Adipose tissue (tissue), 3 donors: ENCODE measurements around the gene MEN1. TPM values are rescaled to one million over a fixed set of nuclear protein-coding genes. Genes with fewer than 3 reads are reported as not detected.

Experiments
- H3K27ac ChIP-seq: one replicate; pipeline ENCODE4 v1.5.1; 2013; ENCODE audit warnings: low read depth, low read length
- WGBS, 3 donors: extraction: QIAGEN DNeasy Blood & Tissue Kit; methylation state at CpG; one replicate each; pipeline ENCODE4 v1.1.7; 2013; 5-methylcytosine and 5-hydroxymethylcytosine counted together
- polyA plus RNA-seq, 3 donors: library from polyadenylated mRNA; stranded (reverse); fragments of 200-250 nt; gene quantifications; one replicate each; pipeline ENCODE4 v1.2.3, GENCODE V29; 2013
- donor health status: healthy with polysubstance abuse.
- donor health status: Bipolar disorder and iron deficiency.
- donor health status: healthy.

The MEN1 gene
- polyA plus RNA-seq, 3 donors = 13.9 to 15.7 (median 14.6) TPM

DNA sequence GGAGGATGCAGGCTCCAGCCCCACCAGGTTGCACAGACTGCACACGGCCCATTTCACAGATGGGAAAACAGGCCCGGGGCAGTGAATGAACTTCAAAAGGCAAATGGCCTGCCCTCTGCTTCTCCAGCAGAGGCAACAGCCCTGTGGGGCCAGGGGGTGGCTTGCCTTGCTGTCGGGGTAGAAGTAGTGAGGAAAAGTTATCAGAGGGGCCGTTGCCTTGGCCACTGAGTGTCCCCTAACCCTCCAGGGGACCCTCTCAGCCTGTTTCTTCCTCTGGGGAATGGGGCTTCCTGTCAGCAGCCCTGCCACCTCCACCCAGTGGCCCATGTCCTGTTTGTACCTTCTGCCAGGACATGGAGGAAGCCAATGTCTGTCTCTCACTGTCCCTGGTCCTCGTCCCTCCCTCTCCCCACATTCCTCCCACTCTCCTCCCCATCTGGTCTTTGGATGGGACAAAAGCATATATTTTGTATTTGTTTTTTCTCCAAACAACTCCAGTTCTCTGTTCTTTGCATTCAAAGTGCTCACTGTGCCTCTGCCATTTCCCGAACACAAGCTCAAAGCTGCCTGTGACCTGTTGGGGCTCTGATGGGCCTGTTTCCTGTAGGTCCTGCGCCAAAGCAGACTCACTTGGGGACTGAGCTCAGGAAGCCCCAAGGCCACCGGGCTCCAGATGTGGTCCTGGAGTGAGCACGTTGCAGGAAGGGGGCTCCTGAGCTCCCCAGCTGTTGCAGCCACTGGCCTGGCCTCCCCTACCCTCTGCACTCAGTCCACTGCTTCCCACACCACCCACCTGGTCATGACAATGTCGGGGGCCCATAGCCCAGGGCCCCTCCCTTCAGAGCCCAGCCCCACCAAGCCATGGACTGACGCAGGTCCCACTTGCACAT, 16.8 kb downstream of the MEN1 start:
- H3K27ac ChIP-seq = no peak overlapping the region
- WGBS, 3 donors = 54 to 80% (median 54%) methylated on average over 11 of the region's 11 CpGs

DNA sequence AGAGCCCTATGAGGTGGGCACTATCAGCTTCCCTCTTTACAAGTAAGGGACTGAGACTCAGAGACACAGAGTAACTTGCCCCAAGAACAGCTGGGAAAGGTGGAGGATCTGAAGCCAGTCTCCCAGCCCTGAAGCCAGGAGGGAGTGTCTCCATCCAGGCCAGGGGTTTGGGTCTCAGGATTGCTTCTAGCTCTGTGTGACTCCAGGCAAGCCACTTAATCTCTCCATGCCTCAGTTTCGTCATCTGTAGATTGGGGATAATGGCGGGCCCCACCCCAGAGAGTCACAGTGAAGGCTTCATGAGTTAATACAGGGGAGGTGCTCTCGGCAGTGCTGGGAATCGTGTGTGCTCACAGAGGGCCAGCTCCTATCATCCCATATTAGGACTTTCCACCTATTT, 17.9 kb downstream of the MEN1 start:
- H3K27ac ChIP-seq = no peak overlapping the region

DNA sequence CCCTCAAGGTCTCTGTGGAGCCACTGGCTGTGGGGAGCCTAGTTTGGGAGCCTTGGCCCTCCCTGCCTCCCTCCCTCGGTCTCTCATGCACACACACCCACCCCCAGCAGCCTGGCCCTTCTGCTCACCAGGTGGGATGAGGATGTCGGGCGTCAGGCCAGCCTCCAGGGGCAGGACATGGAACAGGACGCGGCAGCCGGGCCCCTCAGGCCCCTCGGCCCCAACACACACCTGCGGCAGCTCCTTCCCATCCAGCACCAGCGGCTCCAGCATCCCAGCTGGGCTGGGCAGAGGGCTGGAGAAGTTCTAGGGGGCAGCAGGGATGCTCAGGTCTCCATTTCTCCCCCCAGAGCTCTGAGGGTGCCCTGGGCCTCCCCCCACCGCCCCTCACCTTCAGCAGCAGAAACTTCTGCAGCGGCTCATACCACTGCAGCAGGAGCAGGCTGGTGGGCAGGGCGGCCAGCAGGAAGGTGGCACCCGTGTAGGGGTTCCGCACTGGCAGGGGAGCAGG, 18.5 kb downstream of the MEN1 start:
- WGBS, 3 donors = 91 to 94% (median 94%) methylated on average over 11 to 14 of the region's 14 CpGs
- H3K27ac ChIP-seq = no peak overlapping the region

More for the DNA sequence above, 17.9 kb downstream of the MEN1 start:
- WGBS, 3 donors = 88 to 96% (median 90%) methylated on average over 4 of the region's 4 CpGs

DNA sequence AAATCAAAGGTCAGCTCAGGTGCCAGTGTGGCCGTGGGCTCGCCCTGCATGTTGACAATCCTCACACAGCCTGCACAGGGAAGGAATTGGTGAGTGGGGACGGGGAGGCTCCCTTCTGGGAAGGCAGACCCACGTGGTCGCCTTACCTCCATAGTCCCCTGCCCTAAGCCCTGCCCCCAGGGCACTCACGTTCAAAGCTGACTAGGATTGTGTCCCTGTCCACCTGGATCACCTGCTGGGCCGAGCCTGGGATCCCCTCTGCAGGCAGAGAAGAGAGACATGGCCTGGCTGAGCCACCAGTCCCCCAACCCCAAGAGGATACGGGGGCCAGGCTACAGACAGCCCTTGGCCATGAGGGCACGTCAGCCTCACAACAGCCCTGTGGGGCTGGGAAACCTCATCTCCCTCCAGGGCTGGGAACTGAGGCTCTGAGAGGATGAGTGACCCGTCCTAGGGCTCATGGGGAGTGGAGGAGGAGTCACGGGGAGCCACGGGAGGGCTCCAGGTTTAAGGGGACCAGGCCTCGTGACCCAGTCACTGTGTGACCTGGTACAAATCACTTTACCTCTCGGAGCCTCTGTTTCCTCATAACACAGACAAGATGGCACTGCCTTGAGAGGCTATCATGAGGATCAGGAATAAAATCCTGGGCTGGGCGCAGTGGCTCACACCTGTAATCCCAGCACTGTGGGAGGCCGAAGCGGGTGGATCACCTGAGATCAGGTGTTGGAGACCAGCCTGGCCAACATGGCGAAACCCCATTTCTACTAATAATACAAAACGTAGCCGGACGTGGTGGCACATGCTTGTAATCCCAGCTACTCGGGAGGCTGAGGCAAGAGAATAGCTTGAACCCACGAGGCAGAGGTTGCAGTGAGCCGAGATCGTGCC, 19.9 kb downstream of the MEN1 start:
- no peak overlapping the region for H3K27ac ChIP-seq
- WGBS, 3 donors = 90 to 92% (median 90%) methylated on average over 25 of the region's 25 CpGs

DNA sequence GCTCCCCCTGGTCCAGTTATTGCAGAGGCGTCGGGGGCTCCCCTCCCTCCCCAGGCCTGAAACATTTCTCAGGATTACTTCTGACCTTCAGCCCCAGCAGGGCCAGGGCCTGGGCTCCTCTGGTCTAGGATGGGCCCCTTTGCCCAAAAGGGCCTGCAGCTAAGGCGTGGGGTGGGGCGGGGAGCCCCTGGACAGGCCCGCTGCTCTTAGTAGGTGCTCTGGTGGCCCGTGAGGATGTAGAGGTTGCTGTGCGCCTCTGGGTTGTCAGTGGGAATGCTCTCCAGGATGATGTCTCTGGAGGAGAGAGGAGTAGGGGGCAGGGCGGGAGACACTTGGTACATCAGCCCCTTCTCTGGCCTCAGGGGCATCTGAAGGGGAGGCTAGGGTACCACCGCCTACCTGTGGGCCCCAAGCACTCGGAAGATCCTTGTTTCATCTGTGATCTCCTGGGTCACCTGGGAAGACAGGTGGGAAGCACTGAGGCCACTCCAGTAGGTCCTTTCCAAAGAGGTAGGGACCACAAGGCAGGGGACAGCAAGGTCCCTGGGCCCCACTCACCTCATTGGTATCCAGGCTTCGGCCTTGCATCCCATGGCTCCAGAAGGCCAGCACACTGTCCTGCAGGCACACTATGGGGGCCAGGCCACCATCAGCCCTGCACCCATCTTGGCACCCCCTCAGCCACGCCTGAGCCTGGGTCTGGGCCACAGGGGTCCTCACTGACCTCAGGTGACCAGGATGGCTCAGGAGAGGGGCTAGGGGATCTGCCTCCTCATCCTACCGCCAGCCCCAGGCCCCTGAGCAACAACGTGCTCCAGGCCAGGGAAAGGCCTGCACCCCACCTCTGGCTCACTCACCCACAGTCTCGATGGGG, 20.8 kb downstream of the MEN1 start:
- H3K27ac ChIP-seq = no peak overlapping the region
- 89 to 93% (median 93%) methylated on average over 15 of the region's 15 CpGs for WGBS, 3 donors

DNA sequence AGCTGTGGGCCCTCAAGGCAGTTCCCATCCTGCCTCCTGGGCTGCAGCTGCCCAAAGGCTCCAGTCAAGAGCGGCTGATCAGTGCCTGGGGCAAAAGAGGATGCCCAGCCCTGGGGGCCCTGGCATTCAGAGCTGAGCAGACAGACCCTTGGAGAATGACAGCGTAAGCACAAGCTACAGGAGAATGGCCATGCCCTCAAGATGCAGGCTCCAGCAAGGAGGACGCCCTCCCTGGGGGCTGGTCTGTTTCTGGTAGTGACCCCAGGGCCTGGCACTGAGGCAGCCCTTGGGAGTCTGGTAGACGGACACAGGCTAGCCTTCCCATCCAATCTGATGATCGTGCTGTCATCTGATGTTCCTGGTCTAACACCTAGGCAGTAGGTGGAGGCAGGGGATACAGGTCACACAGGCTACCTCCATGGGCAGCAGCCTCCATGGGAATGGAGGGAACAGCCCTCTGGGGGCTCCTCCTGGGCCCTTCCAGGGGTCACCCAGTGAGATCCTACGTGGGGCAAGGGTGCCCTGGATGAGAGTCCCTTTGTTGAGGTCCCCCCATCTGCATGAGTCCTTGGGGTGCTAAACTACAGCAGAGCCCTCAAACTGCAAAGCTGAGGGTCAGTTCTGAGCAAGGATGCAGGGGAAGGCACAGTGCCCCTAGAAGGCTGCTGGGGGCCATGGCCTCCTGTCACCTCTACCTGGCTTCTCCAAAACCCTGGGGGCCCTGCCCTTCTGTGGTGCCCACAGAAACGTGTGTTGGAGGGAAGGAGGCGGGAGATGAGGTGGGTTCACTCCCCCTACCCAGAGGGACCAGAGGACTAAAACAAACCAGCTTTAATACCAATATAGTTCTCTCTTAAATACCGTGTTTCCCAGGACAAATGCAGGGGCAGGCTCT, 21.8 kb downstream of the MEN1 start:
- WGBS, 3 donors = 83 to 86% (median 85%) methylated on average over 9 of the region's 9 CpGs
- H3K27ac ChIP-seq = no peak overlapping the region

DNA sequence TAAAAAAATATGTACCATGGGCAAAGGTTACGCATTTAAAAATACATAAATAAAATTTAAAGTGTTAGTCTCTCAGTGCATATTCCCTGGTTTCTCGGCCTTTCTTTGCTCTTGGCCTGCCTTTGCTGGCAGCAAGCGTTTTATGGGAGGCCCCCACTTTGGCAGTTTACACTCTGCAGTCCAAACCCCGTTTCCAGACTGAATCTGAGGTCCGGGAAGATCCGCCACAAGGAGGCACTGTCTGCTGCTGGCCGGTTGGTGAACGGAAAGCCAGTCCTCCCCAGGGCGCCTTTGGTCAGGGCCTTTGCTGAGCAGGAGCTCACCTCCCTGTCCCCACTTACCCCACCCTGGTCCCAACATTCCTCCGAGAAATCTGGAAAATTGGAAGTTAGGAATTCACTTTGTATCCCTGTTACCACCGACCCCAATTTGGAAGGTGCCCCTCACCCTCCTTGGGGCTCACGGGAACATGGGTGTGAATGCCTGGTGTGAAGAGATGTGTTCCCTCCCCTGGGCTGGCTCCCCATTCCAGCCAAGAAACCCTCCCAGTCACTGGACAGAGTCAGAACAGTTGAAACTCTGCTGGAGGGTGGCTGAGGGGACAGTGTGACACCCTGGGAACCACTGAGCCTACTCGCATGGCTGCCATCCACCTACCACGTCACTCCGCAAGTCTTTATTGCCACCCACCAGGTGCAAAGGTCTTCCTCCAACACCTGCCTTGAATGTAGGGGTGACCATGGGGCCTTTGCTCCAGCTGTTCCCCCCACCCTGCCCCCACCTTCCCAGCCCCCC, 22.6 kb downstream of the MEN1 start:
- 42 to 43% (median 43%) methylated on average over 15 of the region's 15 CpGs for WGBS, 3 donors
- H3K27ac ChIP-seq = no peak overlapping the region

DNA sequence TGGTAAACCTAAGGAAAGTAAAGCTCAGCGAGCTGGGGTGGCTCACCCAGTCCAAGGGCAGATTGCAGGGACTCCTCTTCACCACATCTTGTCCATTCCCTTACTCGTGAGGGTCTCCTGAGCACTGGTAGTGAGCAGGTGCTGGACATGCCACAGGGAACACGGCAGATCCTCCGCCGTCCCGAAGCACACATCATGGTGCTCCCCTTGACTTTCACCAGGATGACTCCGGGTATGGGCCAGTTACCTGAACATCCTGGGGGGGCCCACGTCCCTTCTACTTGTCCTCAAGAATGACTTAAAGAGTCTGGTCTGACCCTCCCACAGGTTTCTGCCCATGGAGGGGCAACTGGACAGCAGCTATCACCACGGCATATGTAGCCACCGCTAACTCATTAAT, 24.0 kb downstream of the MEN1 start:
- H3K27ac ChIP-seq = no peak overlapping the region
- WGBS, 3 donors = 87 to 92% (median 89%) methylated on average over 10 of the region's 10 CpGs

DNA sequence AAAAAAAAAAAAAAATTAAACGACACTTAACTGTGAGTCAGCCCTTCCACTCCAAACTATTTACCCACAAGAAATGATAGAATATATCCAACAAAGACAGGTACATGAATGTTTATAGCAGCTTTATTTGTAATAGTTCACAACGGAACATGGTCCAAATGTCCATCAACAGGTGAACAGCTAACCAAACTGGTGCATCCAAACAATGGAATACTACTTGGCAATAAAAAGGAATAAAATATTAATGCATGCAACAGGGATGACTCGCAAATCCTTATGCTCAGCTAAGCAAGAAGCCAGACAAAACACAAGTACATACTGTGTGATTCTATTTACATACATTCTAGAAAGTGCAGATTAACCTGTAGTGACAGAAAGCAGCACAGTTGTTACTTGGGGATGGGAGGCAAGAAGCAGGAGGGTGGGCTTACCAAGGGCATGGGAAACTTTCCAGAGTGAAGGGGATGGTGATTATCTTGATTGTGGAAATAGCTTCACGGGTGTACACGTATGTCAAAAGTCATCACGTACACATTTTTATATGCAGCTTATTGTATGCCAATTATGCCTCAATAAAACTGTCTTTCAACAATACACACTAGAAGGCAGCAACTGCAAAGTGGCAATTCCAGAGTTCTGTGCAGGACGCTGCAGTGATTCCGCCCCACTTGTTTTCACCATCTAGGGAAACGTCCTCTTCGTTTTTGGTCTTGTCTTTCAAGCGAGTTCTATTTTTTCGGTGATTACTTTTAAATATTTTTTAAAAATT, 25.4 kb downstream of the MEN1 start:
- H3K27ac ChIP-seq = no peak overlapping the region
- WGBS, 3 donors = 89 to 94% (median 91%) methylated on average over 12 of the region's 12 CpGs

DNA sequence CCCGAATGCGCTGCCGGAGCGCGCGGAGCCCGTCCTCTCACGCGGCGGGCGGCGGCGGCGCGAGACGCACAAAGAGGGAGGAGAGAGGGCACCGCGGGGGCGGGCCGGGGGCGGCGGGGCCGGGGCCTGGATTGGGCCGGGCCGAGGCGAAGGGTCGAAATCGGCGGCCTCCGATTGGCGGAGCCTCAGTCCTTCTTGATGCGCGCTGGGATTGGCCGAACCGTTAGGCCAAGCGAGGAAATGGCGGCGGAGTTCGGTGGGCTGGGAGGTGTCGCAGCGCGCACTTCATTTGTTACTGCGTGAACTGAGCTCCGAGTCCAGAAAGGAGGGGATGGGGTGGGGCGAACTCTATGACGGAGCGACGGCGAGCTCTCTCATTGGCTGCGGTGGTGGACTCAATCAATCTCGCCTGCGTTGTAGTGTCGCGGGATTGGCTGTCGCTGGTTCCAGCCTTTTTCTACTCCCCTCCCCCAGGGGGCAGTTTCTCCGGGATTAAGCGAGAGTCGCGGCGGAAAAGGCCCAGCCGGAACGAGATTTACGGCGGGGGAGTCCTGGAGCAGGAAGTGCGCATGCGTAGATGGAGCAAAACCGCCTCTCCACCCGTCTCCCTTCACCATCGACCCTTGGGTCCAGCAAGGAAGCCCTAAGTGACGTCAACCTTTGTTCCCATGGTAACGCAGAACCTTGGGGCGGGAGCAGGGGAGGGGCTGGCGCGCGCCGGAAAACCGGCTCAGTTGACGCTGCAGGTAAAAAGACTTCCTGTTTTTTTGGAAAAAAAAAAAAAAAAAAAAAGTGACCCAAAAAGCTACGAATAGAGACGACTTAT, 31.7 kb downstream of the MEN1 start, which contains the start of gene SF1:
TSS of gene SF1 (minus strand) at position 70 of the 826 bp plus-strand sequence. CDS start 150 bp downstream, outside the sequence.
- H3K27ac ChIP-seq = peak within 1 kb of the TSS; percentile 94
- WGBS, 3 donors = 0 to 1% (median 1%) methylated on average over 76 to 80 of the region's 80 CpGs

DNA sequence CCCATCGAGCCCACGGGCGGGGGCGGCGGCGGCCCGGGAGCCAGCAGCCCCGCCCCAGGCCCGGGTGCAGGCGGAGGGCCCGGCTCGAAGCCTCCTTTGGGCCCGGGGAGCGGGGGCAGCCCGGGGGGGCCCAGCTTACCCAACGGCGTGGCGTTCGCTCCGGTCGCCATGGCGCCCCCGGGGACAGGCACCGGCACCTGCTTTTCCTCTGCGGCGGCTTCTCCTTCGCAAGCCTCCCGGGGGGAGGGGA, 32.2 kb downstream of the MEN1 start:
- peak overlapping the region; percentile 94 for H3K27ac ChIP-seq
- WGBS, 3 donors = 0 to 2% (median 1%) methylated on average over 13 to 28 of the region's 28 CpGs

DNA sequence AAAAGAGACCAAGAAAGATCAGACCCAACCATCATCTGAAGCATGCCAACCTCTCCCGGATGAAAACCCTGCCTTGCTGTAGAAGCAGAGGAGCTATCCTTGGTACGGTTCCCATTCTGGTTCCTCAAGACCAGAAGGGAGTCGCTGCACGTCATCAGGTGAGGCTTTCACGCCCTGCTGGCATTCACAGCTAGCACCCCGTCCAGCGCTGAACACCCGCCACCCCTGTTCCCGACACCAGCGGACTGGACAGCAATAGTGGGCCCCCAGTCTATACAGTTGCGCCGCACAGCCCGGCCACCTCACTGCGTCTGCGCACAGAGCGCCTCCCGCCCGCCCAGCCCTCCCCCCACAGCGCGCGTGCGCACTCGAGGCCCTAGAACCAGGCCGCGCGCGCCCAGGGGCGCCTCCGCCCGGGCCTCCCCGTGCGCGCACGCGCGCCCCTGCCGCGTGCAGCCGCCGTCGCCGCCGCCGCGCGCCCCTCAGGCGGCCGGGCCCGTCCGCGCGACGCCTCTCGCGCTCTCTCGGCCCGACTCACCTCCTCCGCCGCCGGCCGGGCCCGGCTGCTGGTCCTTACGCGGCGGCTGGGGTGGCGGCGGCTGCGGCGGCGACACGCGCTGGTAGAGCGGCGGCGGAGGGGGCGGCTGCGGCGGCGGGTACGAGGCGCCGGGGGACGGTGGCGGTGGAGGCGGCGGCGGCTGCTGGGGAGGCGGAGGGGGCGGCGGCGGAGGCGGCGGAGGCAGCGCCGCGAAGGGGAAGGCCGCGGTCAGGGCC, 32.7 kb downstream of the MEN1 start:
- peak overlapping the region; percentile 94 for H3K27ac ChIP-seq
- WGBS, 3 donors = 0 to 1% (median 0%) methylated on average over 37 to 91 of the region's 98 CpGs

DNA sequence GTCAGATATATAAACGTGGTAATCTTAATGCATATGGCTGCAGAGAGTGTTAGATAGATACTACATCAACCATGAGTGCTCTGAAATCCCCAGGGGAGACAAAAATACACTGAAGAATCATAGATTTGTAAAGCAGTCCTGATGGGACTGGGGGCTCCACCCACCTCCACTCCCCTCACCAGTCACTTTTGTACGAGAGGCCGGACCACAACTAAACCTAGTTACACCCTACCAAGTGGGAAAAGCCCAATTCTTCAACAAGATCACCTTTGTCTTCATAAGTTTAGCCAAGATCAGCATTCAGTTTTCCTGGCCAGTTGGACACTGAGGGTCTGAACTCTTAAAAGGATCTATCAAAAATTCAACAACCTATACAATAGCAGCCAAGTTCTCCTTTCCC, 33.5 kb downstream of the MEN1 start:
- no peak overlapping the region for H3K27ac ChIP-seq
- 7 to 20% (median 15%) methylated on average over 3 of the region's 3 CpGs for WGBS, 3 donors

DNA sequence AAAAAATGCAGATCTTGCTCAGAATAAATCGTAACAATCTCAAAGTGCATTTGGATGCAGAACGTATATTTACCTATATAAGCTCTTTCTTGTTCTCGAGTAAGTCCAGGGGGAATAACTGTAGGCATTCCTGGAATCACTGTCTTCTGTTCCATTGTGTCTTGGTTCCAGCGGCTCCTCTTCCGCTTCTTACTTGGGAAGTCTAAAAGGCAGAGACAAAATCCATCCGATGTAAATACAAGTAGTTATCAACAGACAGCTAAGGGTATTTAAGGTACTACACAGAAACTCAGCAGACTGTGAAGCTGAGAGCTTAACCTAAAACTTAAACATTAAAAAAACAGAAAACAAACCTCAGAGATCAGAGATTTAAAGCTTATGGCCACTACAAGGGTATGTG, 33.9 kb downstream of the MEN1 start:
- H3K27ac ChIP-seq = no peak overlapping the region
- 41 to 67% (median 52%) methylated on average over 6 of the region's 6 CpGs for WGBS, 3 donors
